ENCODE data around the gene KRTAP29-1. TPM values are rescaled to one million over a fixed set of nuclear protein-coding genes. Genes with fewer than 3 reads are reported as not detected.
A peak's percentile ranks its signal among the peaks of the same experiment; 100 is the strongest.

Gene KRTAP29-1
- total RNA-seq, 3 donors from 2014 or later (not counting 1 experiment from before 2014, with no cell fraction given) = not detected

- intact Hi-C loops (cut with micrococcal nuclease) = loop anchor here (10.0 kb wide), 2 partner anchors 421 to 521 kb away; no protein-coding TSS in a partner anchor
- WGBS (ENCODE audit: insufficient coverage) = 84% methylated on average over 6 of the region's 6 CpGs
- Histone ChIP-seq H3K27ac (ENCODE audit: low read length) (no peak overlapping the region), H3K4me3 (ENCODE audit: low read length) (no peak overlapping the region), H3K4me1 (ENCODE audit: control insufficient read depth, insufficient read depth, low read length) (peaks cover 32% of the 10 kb centered on the region), H3K9me3 (ENCODE audit: control insufficient read depth, insufficient read depth, low read length) (no peaks in the 10 kb centered on the region), H3K27me3 (ENCODE audit: control insufficient read depth, insufficient read depth, low read length) (no peaks in the 10 kb centered on the region), H3K36me3 (ENCODE audit: control insufficient read depth, insufficient read depth, low read length) (no peaks in the 10 kb centered on the region)
- DNase-seq (no peak), ATAC-seq (no peak)
- no peaks in the 10 kb centered on the region for H3K36me3 Mint-ChIP-seq
- H3K9me3 Mint-ChIP-seq = no peaks in the 10 kb centered on the region
- no peak overlapping the region for H3K27ac Mint-ChIP-seq
- TF ChIP-seq CTCF (IDR thresholded peaks at IDR 0.05) = no peak
- H3K27me3 Mint-ChIP-seq (ENCODE audit: low read depth in 2 of 2) = peaks cover 0 to 3% of the 10 kb centered on the region in 2 donors
- no peaks in the 10 kb centered on the region for H3K4me1 Mint-ChIP-seq
- H3K4me3 Mint-ChIP-seq = no peak overlapping the region
Measured at GRCh38 chr17:41325611-41326010, 23.0 kb upstream of the KRTAP29-1 start.

DNA sequence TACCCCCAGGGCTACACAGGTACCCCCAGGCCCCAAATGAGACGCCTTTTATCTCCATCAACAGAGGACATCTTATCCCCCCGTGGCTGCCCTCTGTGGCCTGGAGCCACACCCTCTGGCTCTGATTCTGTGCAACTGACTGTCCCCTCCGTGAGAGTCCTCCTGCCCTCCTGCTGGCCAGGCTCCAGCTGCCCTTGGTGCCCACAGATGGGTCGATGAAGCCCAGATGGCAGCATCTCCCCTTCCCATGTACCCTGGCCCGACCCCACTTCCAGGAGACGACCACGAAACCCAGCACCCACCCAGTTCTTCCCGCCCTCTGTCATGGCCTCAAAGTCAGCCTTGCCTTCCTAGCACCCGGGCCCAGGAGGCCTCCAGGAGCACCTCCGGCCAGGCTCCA is 22.5 kb upstream of the KRTAP29-1 start:
- no peak for ATAC-seq
- no peak overlapping the region for H3K4me3 ChIP-seq (ENCODE audit: low read length)
- H3K27ac Mint-ChIP-seq = no peak overlapping the region
- 82% methylated on average over 10 of the region's 10 CpGs for WGBS (ENCODE audit: insufficient coverage)
- no peaks in the 10 kb centered on the region for H3K36me3 ChIP-seq (ENCODE audit: control insufficient read depth, insufficient read depth, low read length)
- no peaks in the 10 kb centered on the region for H3K9me3 ChIP-seq (ENCODE audit: control insufficient read depth, insufficient read depth, low read length)
- no peaks in the 10 kb centered on the region for H3K4me1 Mint-ChIP-seq
- intact Hi-C loops (cut with micrococcal nuclease) = loop anchor here (10.0 kb wide), 2 partner anchors 420 to 520 kb away; no protein-coding TSS in a partner anchor
- no peaks in the 10 kb centered on the region for H3K27me3 ChIP-seq (ENCODE audit: control insufficient read depth, insufficient read depth, low read length)
- H3K9me3 Mint-ChIP-seq = no peaks in the 10 kb centered on the region
- no peaks in the 10 kb centered on the region for H3K36me3 Mint-ChIP-seq
- peaks cover 32% of the 10 kb centered on the region for H3K4me1 ChIP-seq (ENCODE audit: control insufficient read depth, insufficient read depth, low read length)
- no peak for DNase-seq
- no peak overlapping the region for H3K4me3 Mint-ChIP-seq
- H3K27me3 Mint-ChIP-seq (ENCODE audit: low read depth in 2 of 2) = peaks cover 0 to 3% of the 10 kb centered on the region in 2 donors
- H3K27ac ChIP-seq (ENCODE audit: low read length) = no peak overlapping the region
- no peak for TF ChIP-seq CTCF (IDR thresholded peaks at IDR 0.05)

- no peaks in the 10 kb centered on the region for H3K4me1 Mint-ChIP-seq
- no peak for TF ChIP-seq CTCF (IDR thresholded peaks at IDR 0.05)
- no peaks in the 10 kb centered on the region for H3K36me3 Mint-ChIP-seq
- H3K27me3 Mint-ChIP-seq (ENCODE audit: low read depth in 2 of 2) = peaks cover 0 to 3% of the 10 kb centered on the region in 2 donors
- H3K4me3 ChIP-seq (ENCODE audit: low read length) = no peak overlapping the region
- H3K27ac ChIP-seq (ENCODE audit: low read length) = no peak overlapping the region
- no peaks in the 10 kb centered on the region for H3K9me3 ChIP-seq (ENCODE audit: control insufficient read depth, insufficient read depth, low read length)
- H3K4me1 ChIP-seq (ENCODE audit: control insufficient read depth, insufficient read depth, low read length) = peaks cover 32% of the 10 kb centered on the region
- 78% methylated on average over 16 of the region's 16 CpGs for WGBS (ENCODE audit: insufficient coverage)
- intact Hi-C loops (cut with micrococcal nuclease) = loop anchor here (10.0 kb wide), 2 partner anchors 420 to 520 kb away; no protein-coding TSS in a partner anchor
- H3K27me3 ChIP-seq (ENCODE audit: control insufficient read depth, insufficient read depth, low read length) = no peaks in the 10 kb centered on the region
- ATAC-seq (no peak), DNase-seq (peak in 1 of 2 donors; percentile 55)
- H3K9me3 Mint-ChIP-seq = peaks cover 0 to 2% of the 10 kb centered on the region in 2 donors
- H3K4me3 Mint-ChIP-seq = no peak overlapping the region
- peak overlapping the region in 1 of 2 donors; percentile 47 for H3K27ac Mint-ChIP-seq
- H3K36me3 ChIP-seq (ENCODE audit: control insufficient read depth, insufficient read depth, low read length) = no peaks in the 10 kb centered on the region
Measured at GRCh38 chr17:41324180-41325075, 21.8 kb upstream of the KRTAP29-1 start.
